Calu3 (cell line): ENCODE data around the gene SLC2A6. TPM values are rescaled to one million over a fixed set of nuclear protein-coding genes. Genes with fewer than 3 reads are reported as not detected.

ENCODE experiments used
- Bru-seq: library from RNA; stranded (reverse); fragments of 400-500 nt; gene quantifications from one replicate; lab custom pipeline; 2021; lab: Mats Ljungman, UMichigan
- BruChase-seq, 2 experiments: library from RNA; stranded (reverse); fragments of 400-500 nt; gene quantifications; one replicate each; lab custom pipeline; 2021; lab: Mats Ljungman, UMichigan
- BruUV-seq: library from RNA; stranded (reverse); fragments of 400-500 nt; replicated peaks from 2 replicates; lab custom pipeline; 2021; lab: Mats Ljungman, UMichigan
- CTCF ChIA-PET: fragments of 300-600 bp; sonication (Branson Sonifier 250); formaldehyde crosslinking; loops from one replicate; lab custom pipeline; 2022; ENCODE audit warnings: antibody characterized with exemption; lab: Charles Lee
- DNase-seq: peaks from one replicate; pipeline ENCODE4 v3.0.0; 2022
- H3K27ac Mint-ChIP-seq: one replicate; pipeline ENCODE4 v1.8.0; 2022; ENCODE audit warnings: mixed read lengths; ENCODE audit not compliant: unreplicated experiment
- H3K27me3 Mint-ChIP-seq: one replicate; pipeline ENCODE4 v1.8.0; 2022; ENCODE audit warnings: mixed read lengths; ENCODE audit not compliant: unreplicated experiment
- H3K36me3 Mint-ChIP-seq: one replicate; pipeline ENCODE4 v1.8.0; 2022; ENCODE audit warnings: mild to moderate bottlenecking, moderate library complexity, mixed read lengths; ENCODE audit not compliant: insufficient read depth, unreplicated experiment
- H3K4me1 Mint-ChIP-seq: one replicate; pipeline ENCODE4 v1.8.0; 2022; ENCODE audit warnings: mild to moderate bottlenecking, low read depth, mixed read lengths; ENCODE audit not compliant: unreplicated experiment
- H3K4me3 Mint-ChIP-seq: one replicate; pipeline ENCODE4 v1.8.0; 2022; ENCODE audit warnings: mild to moderate bottlenecking, low read depth, moderate library complexity, mixed read lengths; ENCODE audit not compliant: unreplicated experiment
- H3K9me3 Mint-ChIP-seq: one replicate; pipeline ENCODE4 v1.8.0; 2022; ENCODE audit warnings: low read depth, mixed read lengths; ENCODE audit not compliant: unreplicated experiment
- CTCF ChIP-seq: fragments of 200-600 bp; IDR thresholded peaks from one replicate; pipeline ENCODE4 v1.8.0; 2022; ENCODE audit warnings: antibody characterized with exemption; ENCODE audit not compliant: unreplicated experiment
- intact Hi-C: fragments of 100-400 bp; cut with micrococcal nuclease; formaldehyde crosslinking; loops from one replicate; pipeline ENCODE4 v1.10.0; 2022; ENCODE audit not compliant: unreplicated experiment
- long read RNA-seq: library from polyadenylated mRNA; stranded (forward); transcript quantifications from one replicate; pipeline ENCODE4 v2.0.0, GENCODE V29; 2022
- total RNA-seq: library from RNA; stranded (reverse); gene quantifications from 2 replicates; pipeline ENCODE4 v1.2.3, GENCODE V29; 2022

SLC2A6 gene, protein sequence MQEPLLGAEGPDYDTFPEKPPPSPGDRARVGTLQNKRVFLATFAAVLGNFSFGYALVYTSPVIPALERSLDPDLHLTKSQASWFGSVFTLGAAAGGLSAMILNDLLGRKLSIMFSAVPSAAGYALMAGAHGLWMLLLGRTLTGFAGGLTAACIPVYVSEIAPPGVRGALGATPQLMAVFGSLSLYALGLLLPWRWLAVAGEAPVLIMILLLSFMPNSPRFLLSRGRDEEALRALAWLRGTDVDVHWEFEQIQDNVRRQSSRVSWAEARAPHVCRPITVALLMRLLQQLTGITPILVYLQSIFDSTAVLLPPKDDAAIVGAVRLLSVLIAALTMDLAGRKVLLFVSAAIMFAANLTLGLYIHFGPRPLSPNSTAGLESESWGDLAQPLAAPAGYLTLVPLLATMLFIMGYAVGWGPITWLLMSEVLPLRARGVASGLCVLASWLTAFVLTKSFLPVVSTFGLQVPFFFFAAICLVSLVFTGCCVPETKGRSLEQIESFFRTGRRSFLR
- total RNA-seq, result 9.3 and 11.6 TPM in 2 replicates
- percentile 39 among the genes with signal in this experiment for Bru-seq, nascent RNA
- BruChase-seq, experiment 1, labeled RNA remaining after a 6-hour chase, result percentile 43 among the genes with signal in this experiment
- percentile 45 among the genes with signal in this experiment for BruChase-seq, experiment 2, labeled RNA remaining after a 2-hour chase
- long read RNA-seq, transcript SLC2A6-202 (10 exons, 2,528 nt), result major isoform, 8 of 22 reads
- long read RNA-seq, partial matches to known transcripts, result 8 of 22 reads
- long read RNA-seq, other reads (novel, unspliced or antisense), result 3 of 22 reads

GRCh38 chr9:133478851-133479711, at the start of gene SLC2A6:
Gene SLC2A6 (minus strand): TSS chr9:133479099. CDS start chr9:133479059, 40 bp downstream.
- no peak for TF ChIP-seq CTCF
- no peaks in the 10 kb centered on the region for H3K27me3 Mint-ChIP-seq
- BruUV-seq, result no TSS peak
- H3K9me3 Mint-ChIP-seq, result no peaks in the 10 kb centered on the region
- H3K4me1 Mint-ChIP-seq, result no peaks in the 10 kb centered on the region
- peaks cover 5% of the 10 kb centered on the region for H3K36me3 Mint-ChIP-seq
- CTCF ChIA-PET, result no interaction called here
- intact Hi-C loops, result no loop called here
- peak; percentile 81 for DNase-seq
- H3K27ac Mint-ChIP-seq, result no peak within 1 kb of the TSS
- peak within 1 kb of the TSS; percentile 61 for H3K4me3 Mint-ChIP-seq

DNA sequence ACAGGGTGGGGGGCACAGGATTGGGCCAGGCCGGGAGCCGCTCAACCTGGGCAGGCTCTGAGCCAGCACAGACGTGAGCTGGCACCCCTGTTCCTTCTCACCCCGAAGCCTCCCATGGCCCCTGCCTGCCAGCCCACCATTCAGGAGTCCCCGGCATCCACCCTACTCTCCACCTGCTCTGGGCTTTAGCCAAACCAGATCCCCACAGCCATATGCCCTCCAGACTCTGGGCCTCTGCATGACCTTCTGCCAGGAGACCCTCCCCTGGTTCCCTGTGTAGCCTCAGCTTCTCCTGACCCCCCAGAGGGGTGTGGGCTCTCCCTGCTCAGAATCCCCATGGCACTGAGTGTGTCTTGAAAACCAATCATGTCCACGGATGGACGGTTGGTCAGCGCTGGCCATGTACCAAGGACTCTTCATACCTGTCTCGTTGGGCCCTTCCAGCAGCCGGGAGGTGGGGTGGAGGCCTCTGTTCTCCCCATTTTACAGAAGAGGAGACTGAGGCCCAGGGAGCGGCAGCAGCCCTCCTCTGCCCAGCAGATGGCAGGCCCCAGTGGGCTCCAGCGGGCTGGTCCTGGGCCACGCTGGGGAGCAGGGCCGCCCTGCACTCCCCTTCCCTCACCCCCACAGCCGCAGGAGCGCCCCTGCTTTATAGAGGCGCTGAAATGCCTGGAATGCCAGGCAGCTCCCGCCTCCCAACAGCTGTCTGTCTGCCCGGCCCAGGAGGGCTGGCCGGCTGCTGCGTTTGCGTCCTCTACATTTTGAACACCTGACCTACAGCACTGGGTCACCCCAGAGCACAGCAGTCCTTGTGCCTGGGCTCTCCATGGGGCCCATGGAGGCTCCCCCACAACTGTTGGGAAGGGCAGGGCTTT, 49.3 kb upstream of the SLC2A6 start:
- CTCF ChIA-PET, result no interaction called here
- H3K9me3 Mint-ChIP-seq, result no peaks in the 10 kb centered on the region
- no peak for TF ChIP-seq CTCF
- H3K36me3 Mint-ChIP-seq, result no peaks in the 10 kb centered on the region
- intact Hi-C loops, result no loop called here
- H3K27ac Mint-ChIP-seq, result no peak overlapping the region
- no TSS peak for BruUV-seq
- H3K27me3 Mint-ChIP-seq, result peaks cover 60% of the 10 kb centered on the region
- no peak for DNase-seq
- no peak overlapping the region for H3K4me3 Mint-ChIP-seq
- H3K4me1 Mint-ChIP-seq, result no peaks in the 10 kb centered on the region

DNA sequence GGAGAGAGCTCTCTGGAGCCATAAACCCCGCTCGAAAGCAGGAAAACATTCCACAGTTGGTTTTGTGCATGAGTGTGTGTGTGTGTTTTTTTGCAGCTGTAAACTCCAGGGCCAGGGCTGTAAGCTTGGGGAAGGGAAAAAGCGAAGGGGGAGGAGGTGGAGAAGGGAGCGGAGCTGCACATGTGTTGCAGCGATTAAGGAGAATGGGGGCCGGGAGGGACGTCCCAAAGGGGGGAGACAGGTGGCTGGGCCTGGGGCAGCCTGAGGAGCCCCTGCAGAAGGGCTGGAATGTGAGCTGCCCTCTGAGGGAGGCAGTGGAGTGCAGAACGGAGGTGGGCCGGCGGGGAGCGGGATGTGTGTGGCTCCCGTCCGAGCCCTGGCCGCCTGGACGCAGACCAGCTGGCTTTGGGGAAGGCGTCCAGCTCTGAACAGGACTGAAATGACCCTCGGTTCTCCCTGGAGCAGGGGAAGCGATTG, 48.6 kb upstream of the SLC2A6 start:
- DNase-seq, result no peak
- H3K9me3 Mint-ChIP-seq, result no peaks in the 10 kb centered on the region
- peaks cover 58% of the 10 kb centered on the region for H3K27me3 Mint-ChIP-seq
- CTCF ChIA-PET, result interaction anchor here (0.6 kb wide), 1 partner anchor 126 kb away, joined by 4 read pairs; no protein-coding TSS in a partner anchor
- H3K27ac Mint-ChIP-seq, result no peak overlapping the region
- TF ChIP-seq CTCF, result no peak
- no peaks in the 10 kb centered on the region for H3K4me1 Mint-ChIP-seq
- intact Hi-C loops, result no loop called here
- H3K4me3 Mint-ChIP-seq, result no peak overlapping the region
- no TSS peak for BruUV-seq
- H3K36me3 Mint-ChIP-seq, result no peaks in the 10 kb centered on the region
